ENCODE results near the gene ARID4A. TPM values are rescaled to one million over a fixed set of nuclear protein-coding genes. Genes with fewer than 3 reads are reported as not detected.
"Not testable (repeated sequence)": the region's sequence is repeated elsewhere in the genome, so short reads cannot be mapped to it uniquely, and the experiment has no call there.

Gene ARID4A
- 19.1 TPM for polyA plus RNA-seq (2013, experiment 1 of 2)
- 17.8 TPM for polyA plus RNA-seq (2013, experiment 2 of 2)

- peak within 1 kb of the TSS in 1 of 2 experiments; percentile 96 for H3K14ac ChIP-seq (ENCODE audit: low read length in 2 of 2)
- peak within 1 kb of the TSS; percentile 88 to 94 for H3K18ac ChIP-seq (ENCODE audit: low read depth in 1 of 2, low read length in 2 of 2)
- H3K4me3 ChIP-seq (ENCODE audit: insufficient read depth in 1 of 2, low read depth in 1 of 2, low read length in 2 of 2), result peak within 1 kb of the TSS; percentile 94 to 96
- H3K27me3 ChIP-seq (ENCODE audit: control insufficient read depth in 1 of 2, insufficient read depth in 1 of 2, low read length in 2 of 2), result no peaks in the 10 kb centered on the region
- peaks cover 5% of the 10 kb centered on the region for H3K79me1 ChIP-seq (replicated peaks; ENCODE audit: low read length, poor library complexity, severe bottlenecking)
- H2AFZ ChIP-seq (ENCODE audit: low read depth, low read length), result peak within 1 kb of the TSS; percentile 91
- peak within 1 kb of the TSS in 1 of 2 experiments; percentile 100 for H3K23ac ChIP-seq (ENCODE audit: low read length in 2 of 2)
- peak within 1 kb of the TSS; percentile 97 for H4K91ac ChIP-seq (ENCODE audit: low read length)
- DNase-seq, result no peak
- peak within 1 kb of the TSS; percentile 80 for H2BK5ac ChIP-seq (ENCODE audit: low read depth, low read length, poor library complexity, severe bottlenecking)
- H3K9ac ChIP-seq (ENCODE audit: low read length), result peak within 1 kb of the TSS; percentile 99
- no peak within 1 kb of the TSS for H2AK5ac ChIP-seq (ENCODE audit: low read length, severe bottlenecking)
- under 1% methylated on average over 58 of the region's 79 CpGs for WGBS
- peak within 1 kb of the TSS; percentile 65 for H2BK120ac ChIP-seq (ENCODE audit: low read depth, low read length)
- peak within 1 kb of the TSS; percentile 97 for H4K8ac ChIP-seq (ENCODE audit: low read length)
- H2BK15ac ChIP-seq (ENCODE audit: low read depth, poor library complexity, severe bottlenecking), result peak within 1 kb of the TSS; percentile 63
- H2BK12ac ChIP-seq (ENCODE audit: low read length in 2 of 2), result peak within 1 kb of the TSS in 1 of 2 experiments; percentile 90
- peak within 1 kb of the TSS; percentile 98 for H3K27ac ChIP-seq (ENCODE audit: low read length, poor library complexity, severe bottlenecking)
- no peaks in the 10 kb centered on the region for H3K4me1 ChIP-seq (ENCODE audit: control insufficient read depth, insufficient read depth, low read depth, low read length)
- H3K9me3 ChIP-seq (ENCODE audit: control insufficient read depth, low read length), result no peaks in the 10 kb centered on the region
- peak within 1 kb of the TSS; percentile 66 for H3K4me2 ChIP-seq (ENCODE audit: low read length, poor library complexity, severe bottlenecking)
- peak within 1 kb of the TSS; percentile 55 to 81 for H3K4ac ChIP-seq (ENCODE audit: low read depth in 1 of 2, low read length in 2 of 2)
- peaks cover 20 to 36% of the 10 kb centered on the region in 2 experiments for H3K36me3 ChIP-seq (ENCODE audit: control insufficient read depth in 1 of 2, insufficient read depth in 2 of 2, low read depth in 1 of 2, low read length in 2 of 2)
Measured at GRCh38 chr14:58298477-58299400, at the start of gene ARID4A. ARID4A (plus strand) TSS chr14:58298555; CDS start chr14:58299855, 1,300 bp downstream.

- H3K4ac ChIP-seq (ENCODE audit: low read depth in 1 of 2, low read length in 2 of 2), result no peak overlapping the region
- no peak overlapping the region for H3K4me3 ChIP-seq (ENCODE audit: insufficient read depth in 1 of 2, low read depth in 1 of 2, low read length in 2 of 2)
- no peaks in the 10 kb centered on the region for H3K27me3 ChIP-seq (ENCODE audit: control insufficient read depth in 1 of 2, insufficient read depth in 1 of 2, low read length in 2 of 2)
- H4K91ac ChIP-seq (ENCODE audit: low read length), result no peak overlapping the region
- no peak overlapping the region for H2BK15ac ChIP-seq (ENCODE audit: low read depth, poor library complexity, severe bottlenecking)
- no peak overlapping the region for H3K18ac ChIP-seq (ENCODE audit: low read depth in 1 of 2, low read length in 2 of 2)
- H3K9me3 ChIP-seq (ENCODE audit: control insufficient read depth, low read length), result no peaks in the 10 kb centered on the region
- H2BK5ac ChIP-seq (ENCODE audit: low read depth, low read length, poor library complexity, severe bottlenecking), result no peak overlapping the region
- H2BK12ac ChIP-seq (ENCODE audit: low read length in 2 of 2), result no peak overlapping the region
- H3K79me1 ChIP-seq (replicated peaks; ENCODE audit: low read length, poor library complexity, severe bottlenecking), result no peaks in the 10 kb centered on the region
- H3K4me2 ChIP-seq (ENCODE audit: low read length, poor library complexity, severe bottlenecking), result no peak overlapping the region
- no peak overlapping the region for H2BK120ac ChIP-seq (ENCODE audit: low read depth, low read length)
- no peak for DNase-seq
- 99% methylated on average over 8 of the region's 8 CpGs for WGBS
- H3K14ac ChIP-seq (ENCODE audit: low read length in 2 of 2), result no peak overlapping the region
- H3K23ac ChIP-seq (ENCODE audit: low read length in 2 of 2), result no peak overlapping the region
- no peak overlapping the region for H3K27ac ChIP-seq (ENCODE audit: low read length, poor library complexity, severe bottlenecking)
- peaks cover 2% of the 10 kb centered on the region for H3K4me1 ChIP-seq (ENCODE audit: control insufficient read depth, insufficient read depth, low read depth, low read length)
- no peak overlapping the region for H2AFZ ChIP-seq (ENCODE audit: low read depth, low read length)
- H2AK5ac ChIP-seq (ENCODE audit: low read length, severe bottlenecking), result no peak overlapping the region
- no peak overlapping the region for H4K8ac ChIP-seq (ENCODE audit: low read length)
- H3K9ac ChIP-seq (ENCODE audit: low read length), result no peak overlapping the region
- peaks cover 24 to 49% of the 10 kb centered on the region in 2 experiments for H3K36me3 ChIP-seq (ENCODE audit: control insufficient read depth in 1 of 2, insufficient read depth in 2 of 2, low read depth in 1 of 2, low read length in 2 of 2)
Measured at GRCh38 chr14:58249611-58250010, 48.7 kb upstream of the ARID4A start.

- Histone ChIP-seq H3K4me2 (ENCODE audit: low read length, poor library complexity, severe bottlenecking) (no peak overlapping the region), H3K36me3 (ENCODE audit: control insufficient read depth in 1 of 2, insufficient read depth in 2 of 2, low read depth in 1 of 2, low read length in 2 of 2) (peaks cover 33 to 86% of the 10 kb centered on the region in 2 experiments), H3K27me3 (ENCODE audit: control insufficient read depth in 1 of 2, insufficient read depth in 1 of 2, low read length in 2 of 2) (no peaks in the 10 kb centered on the region), H3K18ac (ENCODE audit: low read depth in 1 of 2, low read length in 2 of 2) (no peak overlapping the region), H2AK5ac (ENCODE audit: low read length, severe bottlenecking) (no peak overlapping the region), H3K4me1 (ENCODE audit: control insufficient read depth, insufficient read depth, low read depth, low read length) (no peaks in the 10 kb centered on the region), H3K14ac (ENCODE audit: low read length in 2 of 2) (no peak overlapping the region), H3K4ac (ENCODE audit: low read depth in 1 of 2, low read length in 2 of 2) (no peak overlapping the region), H3K79me1 (replicated peaks; ENCODE audit: low read length, poor library complexity, severe bottlenecking) (peaks cover 18% of the 10 kb centered on the region), H4K91ac (ENCODE audit: low read length) (no peak overlapping the region), H3K4me3 (ENCODE audit: insufficient read depth in 1 of 2, low read depth in 1 of 2, low read length in 2 of 2) (no peak overlapping the region), H2AFZ (ENCODE audit: low read depth, low read length) (no peak overlapping the region), H3K9me3 (ENCODE audit: control insufficient read depth, low read length) (no peaks in the 10 kb centered on the region), H3K27ac (ENCODE audit: low read length, poor library complexity, severe bottlenecking) (no peak overlapping the region), H2BK5ac (ENCODE audit: low read depth, low read length, poor library complexity, severe bottlenecking) (no peak overlapping the region), H3K23ac (ENCODE audit: low read length in 2 of 2) (no peak overlapping the region), H2BK15ac (ENCODE audit: low read depth, poor library complexity, severe bottlenecking) (no peak overlapping the region), H4K8ac (ENCODE audit: low read length) (no peak overlapping the region), H2BK12ac (ENCODE audit: low read length in 2 of 2) (no peak overlapping the region), H3K9ac (ENCODE audit: low read length) (no peak overlapping the region), H2BK120ac (ENCODE audit: low read depth, low read length) (no peak overlapping the region)
- DNase-seq, result no peak
- WGBS, result 100% methylated on average over 1 of the region's 4 CpGs
Measured at GRCh38 chr14:58258156-58258555, 40.2 kb upstream of the ARID4A start.

GRCh38 chr14:58262005-58262404, 36.4 kb upstream of the ARID4A start:
- not testable (repeated sequence) for H3K9me3 ChIP-seq (ENCODE audit: control insufficient read depth, low read length); H3K4me3 ChIP-seq (ENCODE audit: insufficient read depth in 1 of 2, low read depth in 1 of 2, low read length in 2 of 2); H2BK15ac ChIP-seq (ENCODE audit: low read depth, poor library complexity, severe bottlenecking); H3K4ac ChIP-seq (ENCODE audit: low read depth in 1 of 2, low read length in 2 of 2); H3K27ac ChIP-seq (ENCODE audit: low read length, poor library complexity, severe bottlenecking); H2BK5ac ChIP-seq (ENCODE audit: low read depth, low read length, poor library complexity, severe bottlenecking); H3K27me3 ChIP-seq (ENCODE audit: control insufficient read depth in 1 of 2, insufficient read depth in 1 of 2, low read length in 2 of 2); H3K4me1 ChIP-seq (ENCODE audit: control insufficient read depth, insufficient read depth, low read depth, low read length); H2AFZ ChIP-seq (ENCODE audit: low read depth, low read length); H3K18ac ChIP-seq (ENCODE audit: low read depth in 1 of 2, low read length in 2 of 2); H3K9ac ChIP-seq (ENCODE audit: low read length); H2BK12ac ChIP-seq (ENCODE audit: low read length in 2 of 2); H4K91ac ChIP-seq (ENCODE audit: low read length); H2BK120ac ChIP-seq (ENCODE audit: low read depth, low read length); DNase-seq; H2AK5ac ChIP-seq (ENCODE audit: low read length, severe bottlenecking); H3K23ac ChIP-seq (ENCODE audit: low read length in 2 of 2); H3K4me2 ChIP-seq (ENCODE audit: low read length, poor library complexity, severe bottlenecking); H3K14ac ChIP-seq (ENCODE audit: low read length in 2 of 2); H4K8ac ChIP-seq (ENCODE audit: low read length)
- Histone ChIP-seq H3K79me1 (replicated peaks; ENCODE audit: low read length, poor library complexity, severe bottlenecking) (peaks cover 18% of the 10 kb centered on the region), H3K36me3 (ENCODE audit: control insufficient read depth in 1 of 2, insufficient read depth in 2 of 2, low read depth in 1 of 2, low read length in 2 of 2) (peaks cover 26 to 94% of the 10 kb centered on the region in 2 experiments)
- 97% methylated on average over 10 of the region's 10 CpGs for WGBS
